DOHH2 (cell line): Measurements from ENCODE around the gene CACNA2D2.

Source experiments
- CTCF ChIP-seq: fragments of 200-600 bp; sonication (generic); IDR thresholded peaks from one replicate; pipeline ENCODE4 v1.5.1; 2014; ENCODE audit warnings: antibody characterized with exemption, mild to moderate bottlenecking, low read depth, low read length; ENCODE audit not compliant: poor library complexity, severe bottlenecking
- EZH2phosphoT487 ChIP-seq: fragments of 200-600 bp; sonication (generic); IDR thresholded peaks from 2 replicates; pipeline ENCODE4 v1.6.1; 2017; ENCODE audit warnings: borderline replicate concordance, mild to moderate bottlenecking, antibody characterized with exemption, low read length, moderate library complexity, mixed read lengths

DNA sequence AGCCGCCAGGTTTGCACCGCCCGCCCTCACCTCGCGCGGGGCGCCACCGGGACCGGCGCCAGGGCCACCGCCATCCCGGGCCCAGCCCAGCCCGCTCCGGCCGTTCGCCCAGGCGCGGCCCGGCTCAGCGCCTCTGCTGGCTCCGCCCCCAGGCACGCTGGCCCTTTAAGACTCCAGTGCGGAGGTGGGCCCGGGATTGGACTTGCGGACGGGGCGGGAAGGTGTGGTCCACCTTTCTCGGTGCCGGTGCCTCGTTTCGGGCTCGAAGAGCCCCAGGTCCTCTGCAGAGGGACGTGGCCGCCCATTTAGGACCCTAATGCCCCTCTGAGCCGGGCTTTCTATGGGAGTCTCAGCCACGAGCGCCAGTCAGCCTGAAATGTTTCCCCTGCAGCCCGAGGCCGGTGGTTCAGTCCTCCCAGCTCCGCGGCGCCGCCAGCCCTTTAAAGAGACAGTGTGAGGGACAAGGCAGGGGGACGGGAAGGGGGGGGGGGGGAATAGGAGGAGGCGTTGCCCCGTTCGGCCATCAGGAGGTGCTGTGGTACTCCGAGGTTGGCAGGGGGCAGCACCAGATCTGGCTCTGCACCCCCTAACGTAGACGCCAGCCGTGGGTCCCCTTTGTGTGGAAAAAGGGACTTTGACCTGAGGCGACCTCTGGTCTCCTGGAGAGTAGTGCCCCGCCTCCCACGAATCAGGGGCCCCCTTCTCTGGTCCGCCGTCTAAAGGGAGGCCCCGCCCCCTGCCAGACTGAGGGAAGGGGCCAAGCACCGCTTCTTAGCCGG lies 181.9 kb downstream of the CACNA2D2 start:
- TF ChIP-seq CTCF = peak; percentile 78
- no peak for TF ChIP-seq EZH2phosphoT487
